NCI-H2196 (cell line): Measurements from ENCODE around the gene NOG.

ENCODE experiments used
- DNase-seq: peaks from one replicate; lab custom pipeline; 2025; ENCODE audit not compliant: unreplicated experiment; lab: John Stamatoyannopoulos, UW

Gene NOG

GRCh38 chr17:56593646-56594319, at the start of gene NOG:
Gene NOG (plus strand): TSS chr17:56593699. CDS start chr17:56594224, 525 bp downstream.
- DNase-seq, result peak; percentile 45

- DNase-seq, result no peak
These were observed 48.4 kb upstream of the NOG start for GRCh38 chr17:56545106-56545505.

- no peak for DNase-seq
These were observed 47.6 kb upstream of the NOG start for GRCh38 chr17:56545930-56546329.

GRCh38 chr17:56548661-56549060, 44.8 kb upstream of the NOG start:
- no peak for DNase-seq

GRCh38 chr17:56549501-56549900, 44.0 kb upstream of the NOG start:
- DNase-seq, result no peak

GRCh38 chr17:56557682-56558081, 35.8 kb upstream of the NOG start:
- DNase-seq, result no peak

GRCh38 chr17:56558088-56558487, 35.4 kb upstream of the NOG start:
- no peak for DNase-seq

- DNase-seq, result no peak
These were observed 23.3 kb upstream of the NOG start for GRCh38 chr17:56570199-56570598.

- no peak for DNase-seq
These were observed 22.0 kb upstream of the NOG start for GRCh38 chr17:56571456-56571855.

- no peak for DNase-seq
These were observed 16.2 kb upstream of the NOG start for GRCh38 chr17:56577190-56577842.

GRCh38 chr17:56577843-56578204, 15.7 kb upstream of the NOG start:
- no peak for DNase-seq

- no peak for DNase-seq
These were observed 11.6 kb upstream of the NOG start for GRCh38 chr17:56581635-56582627.

GRCh38 chr17:56583772-56584171, 9.7 kb upstream of the NOG start:
- DNase-seq, result no peak

- no peak for DNase-seq
These were observed 6.2 kb upstream of the NOG start for GRCh38 chr17:56587298-56587697.

- DNase-seq, result peak; percentile 63
These were observed 913 bp upstream of the NOG start for GRCh38 chr17:56592487-56593085.

GRCh38 chr17:56593086-56593645, 333 bp upstream of the NOG start:
- DNase-seq, result peak; percentile 39

GRCh38 chr17:56594320-56595107, 1.0 kb downstream of the NOG start:
- no peak for DNase-seq

- no peak for DNase-seq
These were observed 1.6 kb downstream of the NOG start for GRCh38 chr17:56595108-56595418.

GRCh38 chr17:56595831-56596690, 2.6 kb downstream of the NOG start:
- no peak for DNase-seq
